Astrocyte of the hippocampus (primary cell): ENCODE measurements around the gene DZIP3.
"Not testable (repeated sequence)": the region's sequence is repeated elsewhere in the genome, so short reads cannot be mapped to it uniquely, and the experiment has no call there.

ENCODE experiments used
- DNase-seq: peaks from one replicate; pipeline ENCODE4 v3.0.0; 2011; ENCODE audit warnings: low read depth, low spot score

DZIP3 gene

DNA sequence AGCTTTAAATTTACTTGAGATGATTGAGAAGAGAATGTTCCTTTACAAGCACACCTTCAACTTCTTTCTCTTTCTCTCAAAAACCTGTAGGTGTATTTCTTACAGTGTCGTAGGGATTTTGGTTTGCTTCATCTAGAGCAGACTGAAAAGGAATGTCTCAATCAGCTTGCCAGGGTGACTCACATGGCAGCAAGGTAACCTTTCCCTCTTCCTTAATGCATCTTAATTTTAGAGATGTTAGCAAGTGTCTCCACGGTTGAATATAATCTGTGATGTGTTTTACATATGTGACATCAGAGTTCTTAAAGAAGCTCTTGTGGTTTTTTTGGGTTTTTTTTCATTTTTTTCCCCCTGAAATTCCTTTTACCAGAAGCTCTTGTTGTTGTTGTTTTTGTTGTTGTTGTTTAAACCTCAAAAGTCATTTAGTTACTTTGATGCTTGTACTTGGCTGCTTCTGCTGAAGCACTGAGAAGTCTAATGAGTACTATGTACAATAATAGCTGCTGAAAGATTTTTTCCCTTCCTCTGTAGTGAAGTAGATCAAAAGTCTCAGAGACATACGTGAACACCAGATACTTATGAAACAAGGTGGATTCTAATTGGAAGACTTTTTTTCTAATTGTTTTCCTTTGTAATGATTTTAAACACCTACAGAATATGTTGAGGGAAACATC, 84.6 kb downstream of the DZIP3 start:
- DNase-seq = peak; percentile 19

DNA sequence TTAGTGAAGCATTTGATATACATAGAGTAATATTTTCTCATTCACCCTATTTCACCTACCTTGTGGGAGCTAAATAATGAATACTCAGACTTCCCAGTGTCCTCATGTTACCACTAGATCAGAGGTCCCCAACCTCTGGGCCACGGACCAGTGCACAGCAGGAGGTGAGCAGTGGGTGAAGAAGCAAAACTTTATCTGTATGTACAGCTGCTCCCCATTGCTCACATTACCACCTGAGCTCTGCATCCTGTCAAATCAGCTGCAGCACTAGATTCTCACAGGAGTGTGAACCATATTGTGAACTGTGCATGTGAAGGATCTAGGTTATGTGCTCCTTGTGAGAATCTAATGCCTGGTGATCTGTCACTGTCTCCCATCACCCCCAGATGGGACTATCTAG, 88.3 kb downstream of the DZIP3 start:
- DNase-seq = no peak

DNA sequence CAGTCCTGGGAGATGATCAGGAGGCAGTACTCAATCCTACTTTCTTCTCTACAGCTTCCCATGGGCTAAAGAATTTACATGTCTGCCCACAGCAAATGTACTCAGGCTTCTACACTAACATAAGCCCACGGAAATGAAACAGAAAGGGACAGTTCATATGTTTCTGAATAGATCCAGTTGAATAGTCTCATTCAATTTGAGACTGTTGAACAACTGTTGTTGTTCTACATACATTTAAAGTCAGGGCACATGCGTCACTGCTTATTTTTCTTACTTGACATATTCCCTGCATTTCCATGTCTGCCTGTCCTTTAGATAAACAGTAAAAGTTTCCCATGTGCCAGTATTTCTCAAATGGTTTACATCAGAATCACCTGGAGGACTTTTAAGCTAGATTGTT, 102.8 kb downstream of the DZIP3 start:
- not testable (repeated sequence) for DNase-seq

DNA sequence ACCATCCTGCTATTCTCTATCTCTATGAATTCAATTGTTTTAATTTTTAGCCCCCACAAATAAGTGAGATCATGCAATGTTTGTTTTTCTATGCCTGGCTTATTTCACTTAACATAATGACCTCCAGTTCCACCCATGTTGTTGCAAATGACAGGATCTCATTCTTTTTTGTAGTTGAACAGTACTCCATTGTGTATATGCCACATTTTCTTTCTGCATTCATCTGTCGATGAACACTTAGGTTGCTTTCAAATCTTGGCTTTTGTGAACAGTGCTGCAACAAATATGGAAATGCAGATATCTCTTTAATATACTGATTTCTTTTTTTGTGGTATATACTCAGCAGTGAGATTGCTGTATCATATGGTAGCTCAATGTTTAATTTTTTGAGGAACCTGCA, 108.9 kb downstream of the DZIP3 start:
- no peak for DNase-seq

DNA sequence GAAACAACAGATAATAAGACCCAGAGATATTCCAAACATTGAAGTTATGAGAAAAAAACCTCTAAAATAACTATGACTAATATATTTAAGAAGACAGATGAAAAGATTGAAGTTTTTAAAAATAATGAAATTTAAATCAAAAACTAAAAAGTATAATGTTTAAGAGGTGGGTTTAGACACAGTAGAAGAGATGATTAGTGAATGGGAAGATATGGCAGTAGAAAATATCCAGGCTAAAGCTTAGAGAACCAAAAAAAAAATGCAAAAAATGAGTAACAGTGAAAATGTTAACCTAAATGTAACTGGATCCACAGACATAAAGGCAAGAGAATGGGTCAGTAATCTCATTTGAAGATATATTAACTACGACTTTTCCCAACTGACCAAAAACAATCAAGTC, 115.5 kb downstream of the DZIP3 start:
- no peak for DNase-seq

DNA sequence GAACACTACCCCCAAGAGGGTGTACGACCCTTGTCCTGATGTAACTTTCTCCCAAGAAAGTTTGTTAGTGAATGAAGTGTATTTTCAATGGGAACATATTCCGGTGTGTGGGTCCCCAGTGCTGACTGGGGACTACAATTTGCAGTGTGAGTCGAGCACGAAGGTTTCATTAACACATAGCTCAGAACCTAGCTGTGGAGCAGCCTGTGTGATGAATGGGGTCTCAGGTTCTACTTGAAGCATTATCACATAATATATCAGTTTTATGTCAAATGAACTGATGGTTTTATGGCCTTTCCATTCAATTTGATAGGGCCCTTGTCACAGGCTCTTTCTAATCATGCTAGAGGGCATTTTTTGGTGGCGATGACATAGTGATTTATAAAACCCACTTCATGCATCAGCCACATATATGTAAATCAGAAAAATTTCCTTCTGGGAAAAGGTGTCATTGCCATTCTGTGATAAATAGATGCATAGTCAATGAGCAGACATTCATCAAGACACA, 123.5 kb downstream of the DZIP3 start:
- no peak for DNase-seq

DNA sequence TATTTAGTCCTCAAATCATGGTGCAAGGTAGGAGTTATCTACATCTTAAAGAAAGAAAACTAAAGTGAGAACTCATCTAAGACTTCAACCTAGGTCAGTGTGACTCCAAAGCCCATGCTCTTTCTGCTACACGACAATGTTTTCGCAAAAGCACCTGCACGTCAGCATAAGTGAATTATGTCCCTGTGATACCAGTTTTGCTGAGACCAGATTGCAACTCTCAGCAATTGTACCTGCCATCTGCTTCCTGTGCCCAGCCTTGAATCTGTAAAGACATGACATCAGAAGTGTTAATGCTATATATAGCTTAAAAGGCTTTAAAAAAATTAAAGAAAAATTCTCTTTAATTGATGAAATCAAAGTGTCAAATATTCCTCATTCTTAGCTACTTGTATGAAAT, 124.3 kb downstream of the DZIP3 start:
- DNase-seq = no peak

DNA sequence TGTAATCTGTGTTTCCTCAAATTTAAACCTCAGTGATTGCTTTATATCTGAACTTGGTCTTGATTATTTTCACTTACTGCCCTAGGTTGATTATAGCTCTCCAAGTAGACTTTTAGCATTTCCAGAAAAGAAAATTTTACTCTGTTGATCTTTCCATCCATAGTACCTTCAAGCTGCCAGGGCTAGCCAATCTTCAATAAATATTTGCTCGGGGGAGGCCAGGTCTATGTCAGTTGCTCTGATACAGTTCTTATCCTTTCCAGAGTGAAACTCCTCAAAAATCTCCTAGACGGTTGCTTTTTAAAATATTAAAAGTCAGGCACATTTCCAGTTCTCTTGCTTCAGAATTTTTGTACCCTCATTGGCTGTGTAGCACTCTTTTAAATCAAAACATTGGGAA, 128.9 kb downstream of the DZIP3 start:
- no peak for DNase-seq

DNA sequence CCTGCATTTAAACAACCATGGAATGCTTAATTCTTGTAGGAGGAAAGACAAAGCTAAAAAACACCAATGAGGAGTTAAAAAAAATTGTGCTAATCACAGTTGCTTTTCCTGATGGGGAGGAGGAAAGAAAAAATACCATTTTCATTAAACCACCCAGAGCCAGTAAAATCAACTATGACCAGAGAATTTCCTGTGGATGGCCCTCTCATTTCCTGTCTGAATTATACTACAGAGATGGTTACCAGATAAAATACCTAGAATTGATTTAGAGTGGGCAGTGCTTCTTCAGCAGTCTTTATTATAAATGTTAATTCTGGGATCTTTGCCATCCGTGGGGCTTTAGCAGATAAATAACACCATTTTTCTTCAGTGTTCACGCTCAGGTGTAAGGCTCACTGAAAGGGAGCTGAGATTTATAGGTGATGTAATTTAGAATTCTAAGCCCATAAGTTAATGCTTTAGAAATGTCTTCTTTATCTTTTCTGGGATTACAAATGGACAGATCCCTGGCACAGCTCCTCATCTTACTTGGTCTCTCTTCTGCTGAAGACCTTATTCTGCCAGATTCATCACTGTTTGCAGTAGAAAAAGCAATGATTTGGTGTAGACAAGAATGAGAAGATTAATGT, 129.8 kb downstream of the DZIP3 start:
- no peak for DNase-seq

DNA sequence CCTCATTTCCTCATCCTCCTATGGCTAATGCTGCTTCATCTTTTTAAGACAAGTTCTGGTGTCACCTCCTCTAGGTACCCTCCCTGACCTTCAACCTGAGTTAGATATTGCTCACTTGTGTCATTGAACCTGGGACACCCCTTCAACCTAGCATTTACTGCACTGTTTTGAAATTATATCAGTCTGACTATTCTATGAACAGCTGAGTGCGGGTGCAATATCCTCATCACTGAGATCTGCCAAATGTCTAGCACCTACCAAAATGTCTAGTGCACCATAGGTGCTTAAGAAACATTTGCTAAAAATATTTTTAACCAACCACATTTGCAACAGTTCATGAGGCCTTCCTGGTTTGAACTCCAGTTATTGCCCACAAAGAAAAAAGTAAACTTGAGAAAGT, 133.2 kb downstream of the DZIP3 start:
- DNase-seq = no peak

DNA sequence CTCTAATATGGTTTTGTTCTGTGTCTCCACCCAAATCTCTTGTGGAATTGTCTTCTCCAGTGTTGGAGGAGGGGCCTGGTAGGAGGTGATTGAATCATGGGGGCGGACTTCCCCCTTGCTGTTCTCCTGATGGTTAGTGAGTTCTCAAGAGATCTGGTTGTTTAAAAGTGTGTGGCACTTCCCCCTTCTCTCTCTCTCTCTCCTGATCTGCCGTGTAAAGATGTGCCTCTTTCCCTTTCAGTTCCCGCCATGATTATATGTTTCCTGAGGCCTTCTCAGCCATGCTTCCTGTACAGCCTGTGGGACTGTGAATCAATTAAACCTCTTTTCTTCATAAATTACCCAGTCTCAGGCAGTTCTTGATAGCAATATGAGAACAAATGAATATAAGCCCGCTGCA, 134.6 kb downstream of the DZIP3 start:
- DNase-seq = no peak

DNA sequence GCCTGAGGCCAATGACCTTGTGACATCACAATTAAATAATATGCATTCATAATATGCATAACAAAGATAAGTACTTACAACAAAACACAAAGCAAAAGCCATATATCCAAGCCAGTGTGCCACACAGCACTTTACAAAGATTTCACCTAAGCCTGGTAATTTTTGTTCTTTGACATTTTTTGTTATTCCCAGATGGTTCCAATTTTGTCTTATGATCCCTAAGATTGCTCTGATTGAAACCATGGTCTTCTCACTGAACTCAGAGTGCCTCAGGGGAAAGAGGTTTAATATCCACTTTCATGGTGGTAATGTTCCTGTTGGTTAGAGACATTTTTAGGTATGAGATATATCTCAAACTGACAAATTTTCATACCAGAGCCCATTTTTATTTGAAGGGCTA, 138.6 kb downstream of the DZIP3 start:
- no peak for DNase-seq

DNA sequence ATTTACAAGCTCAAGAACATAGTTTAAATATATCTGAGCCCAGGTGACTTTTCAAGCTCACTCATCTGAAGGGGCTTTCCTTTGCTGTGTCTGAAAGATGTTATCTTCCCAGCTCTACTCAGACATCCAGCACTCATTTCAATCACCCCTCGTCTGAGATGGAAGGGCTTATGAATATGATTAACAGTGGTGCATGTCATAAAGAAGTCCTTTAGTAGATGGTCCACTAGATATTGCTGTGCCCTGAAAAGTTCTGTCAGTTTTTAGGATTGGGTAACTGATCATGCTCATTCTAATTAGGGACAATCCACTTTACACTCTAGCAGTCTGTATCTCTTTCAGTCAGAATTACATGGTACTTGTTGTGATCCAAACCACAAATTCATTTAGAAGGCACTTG, 139.4 kb downstream of the DZIP3 start:
- no peak for DNase-seq

DNA sequence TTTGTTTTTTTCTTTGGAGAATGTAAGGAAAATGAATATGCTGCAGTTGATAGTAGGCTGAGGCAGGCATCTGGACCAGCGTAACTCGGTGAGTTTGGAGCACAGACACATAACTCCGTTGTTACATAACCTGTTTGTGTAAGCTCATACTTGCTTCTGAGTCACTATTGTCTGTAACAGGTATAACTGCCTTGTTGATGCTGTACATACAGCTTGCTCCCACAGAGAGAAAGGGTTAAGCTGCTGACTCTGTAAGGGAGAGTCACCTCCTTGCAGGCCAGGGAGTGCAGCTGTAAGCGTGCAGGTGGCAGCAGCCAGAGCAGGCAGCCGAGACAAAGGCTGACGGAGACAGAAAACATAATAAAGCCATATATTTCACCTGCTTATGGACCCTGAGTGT, 147.3 kb downstream of the DZIP3 start:
- DNase-seq = no peak

DNA sequence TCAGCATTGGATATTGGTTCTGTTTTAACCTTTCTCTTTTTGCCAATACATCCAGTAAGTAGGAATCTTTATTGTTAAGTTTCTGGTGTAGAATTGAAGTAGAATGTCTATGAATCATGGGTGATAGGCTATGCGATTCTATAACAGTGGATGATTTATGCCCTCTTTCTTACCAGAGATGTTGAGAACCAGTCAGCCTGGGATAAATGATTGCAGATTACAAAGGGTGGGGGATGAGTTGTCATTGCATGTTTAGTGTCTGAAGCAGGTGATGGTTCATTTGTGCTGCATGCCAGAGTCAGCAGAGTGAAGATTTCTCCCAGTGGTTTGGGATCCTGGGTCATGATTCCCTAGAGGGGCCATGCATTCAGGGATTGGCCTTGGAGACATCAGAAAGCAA, 153.4 kb downstream of the DZIP3 start:
- DNase-seq = no peak
